Type B pancreatic cell (in vitro differentiated cells): ENCODE results near the gene CCL14. TPM values are rescaled to one million over a fixed set of nuclear protein-coding genes. Genes with fewer than 3 reads are reported as not detected.
"Not testable (repeated sequence)": the region's sequence is repeated elsewhere in the genome, so short reads cannot be mapped to it uniquely, and the experiment has no call there.

Experiments used
- DNase-seq: peaks from one replicate; pipeline ENCODE4 v3.0.0; 2021; ENCODE audit warnings: mixed read lengths; ENCODE audit not compliant: unreplicated experiment; ENCODE audit errors: extremely low spot score
- H3K27ac Mint-ChIP-seq: 2 replicates; pipeline ENCODE4 v1.8.0; 2021; ENCODE audit warnings: mild to moderate bottlenecking, mixed read lengths
- H3K27me3 Mint-ChIP-seq: 2 replicates; pipeline ENCODE4 v1.8.0; 2021; ENCODE audit warnings: mixed read lengths
- H3K36me3 Mint-ChIP-seq: 2 replicates; pipeline ENCODE4 v1.8.0; 2021; ENCODE audit warnings: mixed read lengths
- H3K4me1 Mint-ChIP-seq: one replicate; pipeline ENCODE4 v1.8.0; 2021; ENCODE audit warnings: mixed read lengths; ENCODE audit not compliant: unreplicated experiment
- H3K4me3 Mint-ChIP-seq: 2 replicates; pipeline ENCODE4 v1.8.0; 2021; ENCODE audit warnings: mild to moderate bottlenecking, mixed read lengths
- H3K9me3 Mint-ChIP-seq: 2 replicates; pipeline ENCODE4 v1.8.0; 2021; ENCODE audit warnings: mixed read lengths
- CTCF ChIP-seq: fragments of 200-600 bp; sonication (generic); conservative IDR thresholded peaks from 2 replicates; pipeline ENCODE4 v1.5.0; 2021; ENCODE audit warnings: antibody characterized with exemption, mild to moderate bottlenecking
- total RNA-seq: library from RNA; stranded (reverse); gene quantifications from 2 replicates; pipeline ENCODE4 v1.2.1, GENCODE V29; 2021; ENCODE audit warnings: low replicate concordance

Gene CCL14
- total RNA-seq, 1 donor from 2014 or later, result not detected

- no peak for DNase-seq
- H3K27ac Mint-ChIP-seq, result no peak overlapping the region
- no peak overlapping the region for H3K4me3 Mint-ChIP-seq
These were observed 43.8 kb downstream of the CCL14 start for GRCh38 chr17:35942588-35943186.

GRCh38 chr17:35938492-35938891 is 48.0 kb downstream of the CCL14 start:
- DNase-seq, H3K9me3 Mint-ChIP-seq, H3K36me3 Mint-ChIP-seq, H3K4me1 Mint-ChIP-seq, H3K27me3 Mint-ChIP-seq, H3K27ac Mint-ChIP-seq, H3K4me3 Mint-ChIP-seq: not testable (repeated sequence)

More at GRCh38 chr17:35942588-35943186, 43.8 kb downstream of the CCL14 start:
- Mint-ChIP-seq H3K9me3 (no peaks in the 10 kb centered on the region), H3K27me3 (no peaks in the 10 kb centered on the region), H3K36me3 (no peaks in the 10 kb centered on the region), H3K4me1 (no peaks in the 10 kb centered on the region)
- no peak for TF ChIP-seq CTCF

- no peaks in the 10 kb centered on the region for H3K9me3 Mint-ChIP-seq
- H3K4me3 Mint-ChIP-seq, result no peak overlapping the region
- H3K27ac Mint-ChIP-seq, result no peak overlapping the region
- no peaks in the 10 kb centered on the region for H3K36me3 Mint-ChIP-seq
- TF ChIP-seq CTCF, result no peak
- peaks cover 10% of the 10 kb centered on the region for H3K4me1 Mint-ChIP-seq
- no peak for DNase-seq
- no peaks in the 10 kb centered on the region for H3K27me3 Mint-ChIP-seq
These were observed 50.5 kb downstream of the CCL14 start for GRCh38 chr17:35936063-35936462.

GRCh38 chr17:35934760-35935159 is 51.8 kb downstream of the CCL14 start:
- no peaks in the 10 kb centered on the region for H3K27me3 Mint-ChIP-seq
- no peaks in the 10 kb centered on the region for H3K9me3 Mint-ChIP-seq
- H3K27ac Mint-ChIP-seq, result no peak overlapping the region
- no peaks in the 10 kb centered on the region for H3K36me3 Mint-ChIP-seq
- H3K4me3 Mint-ChIP-seq, result no peak overlapping the region
- no peak for TF ChIP-seq CTCF
- DNase-seq, result no peak
- peaks cover 20% of the 10 kb centered on the region for H3K4me1 Mint-ChIP-seq

Other genes starting within 250 kb of the CCL14 start
- 0.22 TPM in 1 of 2 replicates, not detected in the other for gene GAS2L2, start 233.5 kb downstream of the CCL14 start, total RNA-seq
- gene C17orf50, start 225.8 kb downstream of the CCL14 start, total RNA-seq, result not detected in 2 replicates
- gene MMP28, start 191.1 kb downstream of the CCL14 start, total RNA-seq, result 0.97 and 1.8 TPM in 2 replicates
- 173 and 223 TPM in 2 replicates for gene TAF15, start 177.2 kb downstream of the CCL14 start, total RNA-seq
- not detected in 2 replicates for gene HEATR9, start 117.8 kb downstream of the CCL14 start, total RNA-seq
- 1.1 TPM in 1 of 2 replicates, not detected in the other for gene CCL5, start 106.4 kb downstream of the CCL14 start, total RNA-seq
- 3.9 and 4.4 TPM in 2 replicates for gene RDM1, start 56.0 kb downstream of the CCL14 start, total RNA-seq
- gene LYZL6, start 43.0 kb downstream of the CCL14 start, total RNA-seq, result not detected in 2 replicates
- not detected in 2 replicates for gene CCL16, start 5.2 kb downstream of the CCL14 start, total RNA-seq
- gene CCL15, start 14.8 kb upstream of the CCL14 start, total RNA-seq, result 2.0 and 5.0 TPM in 2 replicates
- not detected in 2 replicates for gene CCL23, start 31.2 kb upstream of the CCL14 start, total RNA-seq
- gene CCL18, start 77.5 kb upstream of the CCL14 start, total RNA-seq, result 0.60 TPM in 1 of 2 replicates, not detected in the other
- not detected in 2 replicates for gene CCL3, start 103.4 kb upstream of the CCL14 start, total RNA-seq
- 0.57 TPM in 1 of 2 replicates, not detected in the other for gene CCL4, start 117.1 kb upstream of the CCL14 start, total RNA-seq
- gene TBC1D3B, start 189.9 kb upstream of the CCL14 start, total RNA-seq, result 14.5 and 18.0 TPM in 2 replicates
- 0.41 TPM in 1 of 2 replicates, not detected in the other for gene CCL3L1, start 210.0 kb upstream of the CCL14 start, total RNA-seq
- gene CCL4L2, start 224.3 kb upstream of the CCL14 start, total RNA-seq, result 0.45 TPM in 1 of 2 replicates, not detected in the other